AG04449 (cell line): Measurements from ENCODE around the gene ANAPC15.

Experiments used
- CTCF ChIA-PET: fragments of 350-600 bp; formaldehyde crosslinking; extraction: SDS; loops from one replicate; lab custom pipeline; 2021; ENCODE audit warnings: antibody characterized with exemption; lab: Yijun Ruan, JAX
- POLR2A ChIA-PET: fragments of 400-600, 350-600 bp; formaldehyde crosslinking; extraction: SDS; loops from one replicate; lab custom pipeline; 2020; ENCODE audit warnings: antibody characterized with exemption, inconsistent platforms; lab: Yijun Ruan, JAX
- DNase-seq: peaks from one replicate; pipeline ENCODE4 v3.0.0-alpha.2; 2010; ENCODE audit warnings: low read depth, low spot score
- H3K4me3 ChIP-seq: 2 replicates; pipeline ENCODE4 v1.5.1; 2011; ENCODE audit warnings: low read depth, mild to moderate bottlenecking, control low read depth, low read length
- TF ChIP-seq, protein P1 (sequence below): IDR thresholded peaks from one replicate; pipeline ENCODE4 v1.5.1; 2011; ENCODE audit warnings: mild to moderate bottlenecking, moderate library complexity, low read length, control low read depth, inconsistent platforms; ENCODE audit not compliant: insufficient read depth; ENCODE audit errors: missing control alignments

Gene ANAPC15

DNA sequence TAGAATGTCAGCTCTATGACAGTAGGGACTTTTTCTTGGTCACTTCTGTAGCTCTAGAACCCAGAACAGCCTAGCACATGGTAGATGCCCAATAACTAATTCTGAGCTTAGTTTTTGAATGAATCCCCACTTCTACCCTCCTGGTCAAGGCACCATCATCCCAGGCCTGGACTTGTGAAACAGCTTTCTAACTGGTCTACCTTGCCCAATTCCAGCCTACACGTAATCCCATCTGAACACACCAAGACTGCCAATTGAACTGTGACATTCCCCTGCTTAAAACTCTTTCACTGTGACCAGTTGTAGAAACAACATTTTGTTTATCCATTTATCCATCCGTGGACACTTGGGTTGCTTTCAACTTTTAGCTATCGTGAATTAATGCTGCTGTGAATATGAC is 16.9 kb upstream of the ANAPC15 start:
- TF ChIP-seq, protein P1, sequence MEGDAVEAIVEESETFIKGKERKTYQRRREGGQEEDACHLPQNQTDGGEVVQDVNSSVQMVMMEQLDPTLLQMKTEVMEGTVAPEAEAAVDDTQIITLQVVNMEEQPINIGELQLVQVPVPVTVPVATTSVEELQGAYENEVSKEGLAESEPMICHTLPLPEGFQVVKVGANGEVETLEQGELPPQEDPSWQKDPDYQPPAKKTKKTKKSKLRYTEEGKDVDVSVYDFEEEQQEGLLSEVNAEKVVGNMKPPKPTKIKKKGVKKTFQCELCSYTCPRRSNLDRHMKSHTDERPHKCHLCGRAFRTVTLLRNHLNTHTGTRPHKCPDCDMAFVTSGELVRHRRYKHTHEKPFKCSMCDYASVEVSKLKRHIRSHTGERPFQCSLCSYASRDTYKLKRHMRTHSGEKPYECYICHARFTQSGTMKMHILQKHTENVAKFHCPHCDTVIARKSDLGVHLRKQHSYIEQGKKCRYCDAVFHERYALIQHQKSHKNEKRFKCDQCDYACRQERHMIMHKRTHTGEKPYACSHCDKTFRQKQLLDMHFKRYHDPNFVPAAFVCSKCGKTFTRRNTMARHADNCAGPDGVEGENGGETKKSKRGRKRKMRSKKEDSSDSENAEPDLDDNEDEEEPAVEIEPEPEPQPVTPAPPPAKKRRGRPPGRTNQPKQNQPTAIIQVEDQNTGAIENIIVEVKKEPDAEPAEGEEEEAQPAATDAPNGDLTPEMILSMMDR = no peak
- no peak overlapping the region for H3K4me3 ChIP-seq
- CTCF ChIA-PET = interaction anchor here (0.6 to 2.3 kb wide), 2 partner anchors 14 to 38 kb away, joined by 3 to 15 read pairs; no protein-coding TSS in a partner anchor
- POLR2A ChIA-PET = no interaction called here
- DNase-seq = no peak

DNA sequence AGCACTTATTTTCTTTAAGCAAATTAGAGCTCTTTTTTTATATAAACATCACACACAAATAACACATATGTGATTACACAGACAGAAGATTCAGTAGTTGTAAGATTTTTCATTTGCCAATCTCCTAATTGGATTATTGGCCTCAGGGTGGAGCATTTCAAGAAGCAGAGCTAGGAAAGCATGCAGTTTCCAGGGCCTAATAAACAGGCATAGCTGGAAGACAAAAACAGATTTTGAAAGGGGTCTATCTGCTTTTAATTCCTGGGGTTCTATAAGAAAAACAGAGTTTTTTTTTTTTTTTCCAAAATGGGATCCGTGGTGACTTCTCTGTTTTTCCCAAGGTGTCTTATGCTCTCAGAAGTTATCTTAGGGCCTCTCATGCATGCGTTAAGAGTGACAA is 15.4 kb upstream of the ANAPC15 start:
- POLR2A ChIA-PET = no interaction called here
- TF ChIP-seq, protein P1 = no peak
- no peak overlapping the region for H3K4me3 ChIP-seq
- no peak for DNase-seq
- CTCF ChIA-PET = interaction anchor here (0.8 kb wide), 1 partner anchor 287 kb away, joined by 4 read pairs; no protein-coding TSS in a partner anchor

DNA sequence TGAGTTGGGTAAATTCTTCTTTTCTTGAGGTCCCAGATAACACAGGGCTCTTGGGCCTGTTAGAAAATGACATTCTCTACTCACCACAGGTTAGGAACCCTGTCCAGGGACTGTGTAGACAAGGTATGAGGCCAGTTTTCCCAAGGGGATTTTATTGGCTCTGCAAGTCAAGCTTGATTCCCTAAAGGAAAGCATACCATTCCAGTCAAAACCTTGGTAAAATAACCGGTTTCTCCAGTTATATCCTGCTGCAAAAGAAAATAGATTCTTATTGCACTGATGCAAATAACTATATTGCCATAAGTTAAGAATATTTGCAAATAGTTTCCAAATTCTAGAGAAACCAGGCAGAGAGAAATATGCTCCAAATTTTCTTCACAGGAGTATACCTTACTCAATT is 13.5 kb upstream of the ANAPC15 start:
- TF ChIP-seq, protein P1 = no peak
- POLR2A ChIA-PET = no interaction called here
- no peak overlapping the region for H3K4me3 ChIP-seq
- no peak for DNase-seq
- CTCF ChIA-PET = interaction anchor here (0.7 to 2.7 kb wide), 2 partner anchors 13 to 18 kb away, joined by 3 to 13 read pairs; no protein-coding TSS in a partner anchor

DNA sequence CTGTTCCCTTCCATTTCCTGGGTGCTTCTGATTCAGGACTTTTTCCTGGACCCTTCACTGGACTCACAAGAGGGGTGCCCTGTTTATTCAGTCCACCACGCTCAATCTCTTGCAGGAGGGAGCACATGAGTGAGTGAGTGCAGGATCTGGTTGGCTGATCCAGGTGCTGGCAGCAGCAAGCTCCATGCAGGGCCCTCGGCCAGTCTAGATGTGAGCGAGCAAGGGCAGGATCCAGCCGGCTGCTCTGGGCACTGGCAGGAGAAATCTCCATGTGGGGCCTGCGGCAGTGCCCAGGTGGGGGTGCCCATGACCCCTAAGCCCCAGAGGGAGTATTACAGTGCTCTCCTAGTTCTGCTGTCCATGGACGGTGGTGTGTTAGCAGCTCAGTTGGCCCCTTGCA is 11.6 kb upstream of the ANAPC15 start:
- CTCF ChIA-PET = interaction anchor here (0.6 to 2.7 kb wide), 3 partner anchors 11 to 145 kb away, joined by 3 to 13 read pairs (median 3); partner anchors contain the start of gene FOLR3
- DNase-seq = no peak

DNA sequence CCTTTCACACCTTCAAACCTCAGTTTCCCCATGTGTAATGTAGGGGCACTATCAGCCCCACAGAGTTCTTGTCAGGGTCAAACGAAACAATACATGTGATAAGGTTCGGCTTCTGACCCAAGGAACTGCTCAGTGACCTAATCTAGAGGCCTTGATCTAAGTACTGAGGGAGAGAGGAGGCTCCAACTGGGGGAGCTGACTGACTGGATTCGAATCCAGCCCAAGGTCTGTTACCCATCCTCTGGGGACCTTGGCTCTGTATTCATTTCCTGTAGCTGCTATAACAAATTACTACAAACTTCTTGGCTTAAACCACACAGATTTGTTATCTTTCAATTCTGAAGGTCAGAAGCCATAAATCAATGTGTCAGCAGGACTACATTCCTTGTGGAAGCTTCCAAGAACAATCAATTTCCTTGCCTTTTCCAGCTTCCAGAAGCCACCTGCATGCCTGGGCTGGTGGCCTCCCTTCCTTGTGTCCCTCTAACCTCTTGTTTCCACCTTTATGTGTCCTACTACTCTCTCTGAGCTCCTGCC is 10.7 kb upstream of the ANAPC15 start:
- DNase-seq = no peak
- no peak overlapping the region for H3K4me3 ChIP-seq
- POLR2A ChIA-PET = no interaction called here
- CTCF ChIA-PET = interaction anchor here (0.7 to 2.7 kb wide), 6 partner anchors 11 to 308 kb away, joined by 3 to 13 read pairs (median 4); partner anchors contain the start of genes ANAPC15 and FOLR3
- TF ChIP-seq, protein P1 = no peak

More for the DNA sequence above, 11.6 kb upstream of the ANAPC15 start:
- TF ChIP-seq, protein P1 = no peak
- H3K4me3 ChIP-seq = no peak overlapping the region
- POLR2A ChIA-PET = no interaction called here

DNA sequence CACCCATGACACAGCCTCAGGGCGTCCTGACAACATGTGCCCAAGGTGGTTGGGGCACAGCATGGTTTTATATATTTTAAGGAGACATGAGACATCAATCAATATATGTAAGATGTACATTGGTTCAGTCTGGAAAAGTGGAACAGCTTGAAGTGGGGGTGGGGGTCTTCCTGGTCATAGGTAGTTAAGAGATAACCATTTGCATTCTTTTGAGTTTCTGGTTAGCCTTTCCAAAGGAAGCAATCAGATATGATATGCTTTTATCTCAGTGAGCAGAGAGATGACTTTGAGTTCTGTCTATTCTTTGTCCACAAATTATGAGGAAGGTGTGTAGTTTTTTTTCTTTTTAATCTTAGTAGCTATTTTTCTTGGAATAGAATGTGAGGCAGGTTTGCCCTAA is 10.1 kb upstream of the ANAPC15 start:
- TF ChIP-seq, protein P1 = no peak
- ChIA-PET POLR2A (no interaction called here), CTCF (interaction anchor here (0.8 to 1.3 kb wide), 4 partner anchors 10 to 115 kb away, joined by 3 to 4 read pairs (median 4); partner anchors contain the start of gene ANAPC15)
- H3K4me3 ChIP-seq = no peak overlapping the region
- no peak for DNase-seq
